A673 (cell line): ENCODE measurements around the gene POPDC2.

Experiments
- EZH2 ChIP-seq: fragments of 200-600 bp; sonication (generic); IDR thresholded peaks from 2 replicates; pipeline ENCODE4 v1.6.1; 2017; ENCODE audit warnings: borderline replicate concordance, low read depth, mild to moderate bottlenecking, mixed read lengths, antibody characterized with exemption, low read length; ENCODE audit not compliant: poor library complexity, severe bottlenecking
- TF ChIP-seq, protein P1 (sequence below): fragments of 300-800, 200-600 bp; sonication (generic); conservative IDR thresholded peaks from 2 replicates; pipeline ENCODE4 v1.5.1; 2017; ENCODE audit warnings: low read depth, mild to moderate bottlenecking, antibody characterized with exemption, low read length, moderate library complexity, mixed read lengths

DNA sequence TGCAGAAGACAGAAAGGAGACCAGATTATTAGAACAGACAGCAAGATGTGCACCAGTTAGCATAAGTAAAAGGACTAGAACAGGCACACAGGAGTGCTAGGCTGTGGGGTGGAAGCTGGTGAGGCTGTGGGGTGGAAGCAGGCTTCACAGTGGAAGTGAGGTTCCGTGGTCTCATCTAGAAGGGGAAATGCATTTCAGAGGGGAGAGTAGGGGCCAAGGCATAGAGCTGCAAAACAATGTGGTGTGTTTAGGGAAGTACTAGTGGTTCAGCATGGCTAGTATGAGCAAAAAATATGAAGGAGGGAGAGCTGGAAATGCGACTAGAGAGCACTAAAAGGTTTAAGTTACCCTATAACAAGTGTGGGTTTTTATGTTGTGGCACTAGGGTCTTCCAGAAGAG lies 6.5 kb downstream of the POPDC2 start:
- TF ChIP-seq, protein P1, sequence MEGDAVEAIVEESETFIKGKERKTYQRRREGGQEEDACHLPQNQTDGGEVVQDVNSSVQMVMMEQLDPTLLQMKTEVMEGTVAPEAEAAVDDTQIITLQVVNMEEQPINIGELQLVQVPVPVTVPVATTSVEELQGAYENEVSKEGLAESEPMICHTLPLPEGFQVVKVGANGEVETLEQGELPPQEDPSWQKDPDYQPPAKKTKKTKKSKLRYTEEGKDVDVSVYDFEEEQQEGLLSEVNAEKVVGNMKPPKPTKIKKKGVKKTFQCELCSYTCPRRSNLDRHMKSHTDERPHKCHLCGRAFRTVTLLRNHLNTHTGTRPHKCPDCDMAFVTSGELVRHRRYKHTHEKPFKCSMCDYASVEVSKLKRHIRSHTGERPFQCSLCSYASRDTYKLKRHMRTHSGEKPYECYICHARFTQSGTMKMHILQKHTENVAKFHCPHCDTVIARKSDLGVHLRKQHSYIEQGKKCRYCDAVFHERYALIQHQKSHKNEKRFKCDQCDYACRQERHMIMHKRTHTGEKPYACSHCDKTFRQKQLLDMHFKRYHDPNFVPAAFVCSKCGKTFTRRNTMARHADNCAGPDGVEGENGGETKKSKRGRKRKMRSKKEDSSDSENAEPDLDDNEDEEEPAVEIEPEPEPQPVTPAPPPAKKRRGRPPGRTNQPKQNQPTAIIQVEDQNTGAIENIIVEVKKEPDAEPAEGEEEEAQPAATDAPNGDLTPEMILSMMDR: no peak
- TF ChIP-seq EZH2: no peak
